ENCODE data around the gene NSG1.

DNA sequence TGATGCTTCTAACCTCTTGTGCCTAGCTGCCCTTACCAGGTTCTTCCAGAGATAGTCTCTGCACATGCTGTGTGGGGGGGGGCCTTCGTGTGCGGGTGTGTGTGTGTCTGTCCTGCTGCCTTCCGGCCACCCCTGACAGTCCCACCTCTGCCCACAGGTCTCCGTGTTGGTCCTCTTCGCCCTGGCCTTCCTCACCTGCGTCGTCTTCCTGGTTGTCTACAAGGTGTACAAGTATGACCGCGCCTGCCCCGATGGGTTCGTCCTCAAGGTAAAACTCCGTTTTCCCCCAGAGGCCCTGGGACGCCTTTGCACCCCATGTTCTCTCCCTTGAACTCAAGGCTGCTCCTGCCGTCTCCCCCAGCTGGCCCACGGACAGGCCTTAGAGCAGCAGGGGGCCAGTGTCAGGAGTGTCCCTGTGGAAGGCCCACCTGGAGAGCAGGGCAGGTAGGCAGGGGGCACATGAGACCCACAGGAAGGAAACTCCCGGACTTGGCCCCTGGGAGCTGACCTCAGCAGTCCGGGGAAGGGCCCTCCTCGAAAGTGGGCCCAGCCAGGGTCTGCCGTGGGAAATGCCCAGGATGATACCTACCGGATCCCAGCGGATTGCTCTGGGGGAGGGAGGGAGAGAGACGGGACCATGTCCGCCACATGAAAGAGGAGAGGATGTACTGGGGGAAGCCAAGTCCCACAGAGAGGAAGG, 22.7 kb downstream of the NSG1 start:
- TF ChIP-seq, protein P1, sequence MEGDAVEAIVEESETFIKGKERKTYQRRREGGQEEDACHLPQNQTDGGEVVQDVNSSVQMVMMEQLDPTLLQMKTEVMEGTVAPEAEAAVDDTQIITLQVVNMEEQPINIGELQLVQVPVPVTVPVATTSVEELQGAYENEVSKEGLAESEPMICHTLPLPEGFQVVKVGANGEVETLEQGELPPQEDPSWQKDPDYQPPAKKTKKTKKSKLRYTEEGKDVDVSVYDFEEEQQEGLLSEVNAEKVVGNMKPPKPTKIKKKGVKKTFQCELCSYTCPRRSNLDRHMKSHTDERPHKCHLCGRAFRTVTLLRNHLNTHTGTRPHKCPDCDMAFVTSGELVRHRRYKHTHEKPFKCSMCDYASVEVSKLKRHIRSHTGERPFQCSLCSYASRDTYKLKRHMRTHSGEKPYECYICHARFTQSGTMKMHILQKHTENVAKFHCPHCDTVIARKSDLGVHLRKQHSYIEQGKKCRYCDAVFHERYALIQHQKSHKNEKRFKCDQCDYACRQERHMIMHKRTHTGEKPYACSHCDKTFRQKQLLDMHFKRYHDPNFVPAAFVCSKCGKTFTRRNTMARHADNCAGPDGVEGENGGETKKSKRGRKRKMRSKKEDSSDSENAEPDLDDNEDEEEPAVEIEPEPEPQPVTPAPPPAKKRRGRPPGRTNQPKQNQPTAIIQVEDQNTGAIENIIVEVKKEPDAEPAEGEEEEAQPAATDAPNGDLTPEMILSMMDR (conservative IDR thresholded peaks at IDR 0.05; ENCODE audit: low read depth, low read length), result no peak
- no peak for TF ChIP-seq EZH2phosphoT487 (IDR thresholded peaks at IDR 0.05; ENCODE audit: borderline replicate concordance, low read length)
